CD4-positive, alpha-beta T cell treated with Interferon gamma for 1 hour (primary cell): Measurements from ENCODE around the gene IMPDH1.

Source experiments
- DNase-seq: peaks from one replicate; pipeline ENCODE4 v3.0.0-alpha.2; 2020

Gene IMPDH1

DNA sequence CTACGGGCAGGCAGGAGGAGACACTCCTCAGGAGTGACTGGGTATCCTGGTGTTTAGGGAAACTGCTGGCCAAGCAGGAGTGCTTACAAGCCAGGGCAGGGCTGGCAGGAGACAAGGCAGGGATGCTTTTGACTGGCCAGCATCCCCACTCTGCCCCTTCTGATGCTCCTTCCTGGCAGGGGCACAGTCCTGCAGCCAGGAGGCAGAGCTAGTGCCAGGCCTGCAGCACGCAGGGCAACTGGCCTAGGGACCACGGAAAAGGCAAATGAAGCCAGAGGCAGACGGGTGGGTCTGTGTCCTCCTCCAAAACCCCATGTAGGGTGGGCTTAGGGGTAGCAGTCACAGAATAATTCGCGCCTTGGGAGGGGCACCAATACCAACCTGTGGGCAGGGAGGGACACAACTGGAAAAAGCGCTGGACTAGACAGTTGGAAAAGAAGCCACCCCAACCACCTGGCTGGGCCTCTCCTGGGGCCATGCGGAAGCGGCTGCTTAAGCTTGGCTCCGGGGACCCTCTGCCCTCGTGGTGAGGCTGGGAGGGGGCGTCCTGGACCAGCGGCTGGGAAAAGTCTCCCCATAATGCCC, 4.8 kb downstream of the IMPDH1 start:
- no peak for DNase-seq

DNA sequence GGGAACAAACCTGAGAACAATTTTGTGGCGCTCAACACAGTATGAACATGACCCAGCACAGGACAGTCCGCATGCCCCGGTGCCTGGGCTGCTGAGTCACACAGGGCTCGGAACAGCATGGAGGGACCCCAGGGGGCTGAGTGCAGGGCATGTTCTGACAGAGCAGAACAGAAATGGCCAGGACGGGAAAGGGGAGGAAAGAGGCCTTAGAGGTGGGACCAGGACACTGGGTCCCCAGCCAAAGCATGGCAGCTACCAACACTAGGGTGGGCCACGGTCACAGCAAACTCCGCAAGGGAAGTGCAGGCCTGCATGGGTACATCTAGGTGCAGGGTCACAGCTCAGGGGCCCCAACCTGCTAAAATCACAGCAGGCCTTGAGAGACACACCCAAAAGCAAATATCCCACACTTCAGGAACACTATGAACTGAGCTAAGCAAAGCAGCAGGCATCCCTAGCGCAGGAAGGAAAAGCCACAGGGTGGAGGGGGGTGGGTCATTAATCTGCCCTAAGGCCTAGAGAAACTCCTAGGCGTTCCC, 5.6 kb downstream of the IMPDH1 start:
- DNase-seq, result no peak

DNA sequence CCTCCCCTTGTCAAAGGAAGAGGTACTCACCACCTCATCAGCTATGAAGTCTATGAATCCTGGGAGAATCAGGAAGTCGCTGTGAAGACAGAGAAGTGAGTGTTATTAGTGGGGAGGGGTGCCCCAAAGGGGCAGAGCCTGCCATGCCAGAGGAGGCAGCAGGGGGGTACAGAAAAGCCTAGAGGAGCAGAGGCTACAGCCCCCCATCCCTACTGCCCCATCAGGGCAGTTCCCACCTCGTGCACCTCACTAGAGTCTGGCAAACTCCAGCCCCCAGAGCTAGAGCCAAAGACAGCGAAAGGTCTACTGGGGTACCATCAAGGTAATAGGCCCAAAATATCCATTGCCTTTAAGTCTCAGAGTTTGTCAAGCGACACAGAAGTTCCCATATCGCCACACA, 6.1 kb downstream of the IMPDH1 start:
- DNase-seq, result no peak

DNA sequence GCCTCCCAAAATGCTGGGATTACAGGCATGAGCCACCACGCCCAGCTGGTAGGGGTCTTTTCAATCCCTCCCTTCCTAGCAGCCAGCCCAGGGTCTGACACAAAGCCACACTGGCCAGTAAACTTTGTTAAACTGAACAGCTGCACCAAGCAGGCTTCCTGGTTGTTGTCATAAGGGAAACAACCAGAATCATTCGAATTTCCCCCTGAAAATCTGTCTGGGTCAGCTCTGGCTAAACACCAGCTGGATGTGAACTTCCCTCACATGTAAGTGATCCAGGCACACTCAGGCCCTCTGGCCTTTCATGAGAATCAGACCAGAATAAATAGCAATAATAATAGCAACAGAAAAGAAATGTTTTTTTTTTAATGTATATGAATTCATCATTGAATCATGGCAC, 7.4 kb downstream of the IMPDH1 start:
- no peak for DNase-seq

DNA sequence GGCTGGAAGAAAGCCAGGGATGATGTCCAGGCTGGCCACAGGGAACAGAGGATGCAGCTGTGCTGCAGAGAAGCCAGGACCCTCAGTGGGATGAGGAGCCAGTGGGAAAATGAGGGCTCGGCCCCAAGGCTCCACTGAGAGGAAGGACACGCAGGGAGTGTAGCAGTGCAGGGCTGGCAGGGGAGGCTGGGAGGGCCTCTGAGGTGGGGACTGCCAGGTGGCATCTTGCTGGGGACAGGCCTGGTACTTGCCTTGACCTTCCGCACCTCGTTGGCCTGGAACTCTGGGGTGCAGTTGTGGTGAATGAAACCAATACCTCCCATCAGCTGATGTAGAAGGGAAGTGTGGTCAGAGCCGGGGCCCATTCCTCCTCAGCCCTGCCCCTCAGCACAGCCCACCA, 9.2 kb downstream of the IMPDH1 start:
- DNase-seq, result no peak

DNA sequence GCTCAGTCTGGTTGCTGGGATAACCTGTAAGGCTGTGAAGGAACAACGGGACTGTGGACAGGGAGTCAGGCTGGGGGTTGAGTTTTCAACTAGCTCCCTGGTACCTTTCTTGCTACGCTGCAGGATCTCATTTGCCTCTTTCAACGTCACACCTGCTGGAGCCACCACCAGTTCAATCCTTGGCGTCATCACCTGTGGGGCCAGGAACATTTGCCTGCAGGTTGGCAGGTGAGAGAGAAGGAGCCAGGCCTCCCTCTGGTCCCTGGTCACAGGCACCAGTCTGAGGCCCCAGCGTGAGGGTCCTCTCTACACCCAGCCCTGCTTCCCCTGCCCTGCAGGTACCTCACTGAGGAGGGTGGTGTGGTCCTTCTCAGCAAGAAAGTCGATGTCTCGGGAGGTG, 9.8 kb downstream of the IMPDH1 start:
- DNase-seq, result no peak

DNA sequence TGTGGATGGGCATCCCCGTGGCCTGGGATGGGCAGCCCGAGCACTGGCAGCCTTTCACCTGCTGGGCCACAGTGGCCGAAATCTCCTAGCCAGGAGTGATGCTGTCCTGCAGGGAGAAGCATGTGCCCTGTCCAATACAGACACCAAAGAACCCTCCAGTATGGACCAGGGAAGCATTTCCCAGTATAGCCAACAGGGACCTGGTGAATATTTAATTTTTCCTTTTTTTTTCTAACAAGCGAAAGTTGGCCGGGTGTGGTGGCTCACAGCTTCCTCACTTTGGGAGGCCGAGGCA, 11.0 kb downstream of the IMPDH1 start:
- no peak for DNase-seq

DNA sequence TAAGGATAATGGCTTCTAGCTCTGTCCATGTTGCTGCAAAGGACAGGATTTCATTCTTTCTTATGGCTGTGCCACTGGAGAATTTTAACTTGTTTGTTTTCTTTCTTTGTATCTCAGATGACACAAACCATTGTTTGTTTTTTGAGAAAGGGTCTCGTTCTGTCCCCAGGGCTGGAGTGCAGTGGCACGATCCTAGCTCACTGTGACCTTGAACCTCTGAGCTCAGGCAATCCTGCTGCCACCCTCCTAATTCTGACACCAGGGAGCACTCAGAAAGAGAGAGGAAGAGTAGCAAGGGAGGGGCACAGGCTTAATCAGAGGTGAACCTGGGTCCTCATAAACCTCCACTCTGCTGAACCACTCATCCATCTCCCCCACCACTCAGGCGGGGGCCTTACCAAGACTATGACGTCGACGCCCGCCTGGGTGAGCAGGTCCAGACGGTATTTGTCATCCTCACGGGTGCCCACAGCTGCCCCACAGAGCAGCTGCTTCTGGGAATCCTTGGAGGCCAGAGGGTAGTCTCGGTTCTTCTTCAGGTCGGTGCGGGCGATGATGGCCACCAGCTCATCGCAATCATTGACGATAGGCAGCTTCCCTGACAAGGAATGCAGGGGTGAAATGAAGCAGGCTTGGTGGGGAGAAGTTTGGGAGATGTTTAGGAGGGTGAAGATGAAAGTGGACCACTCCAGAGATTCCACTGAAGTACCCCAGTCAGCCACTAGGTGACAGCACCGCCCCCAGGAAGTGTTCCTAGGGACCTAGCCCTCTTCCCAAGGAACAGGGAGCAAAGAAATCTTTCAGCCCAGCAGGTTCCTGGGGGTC, 11.6 kb downstream of the IMPDH1 start:
- DNase-seq, result no peak

DNA sequence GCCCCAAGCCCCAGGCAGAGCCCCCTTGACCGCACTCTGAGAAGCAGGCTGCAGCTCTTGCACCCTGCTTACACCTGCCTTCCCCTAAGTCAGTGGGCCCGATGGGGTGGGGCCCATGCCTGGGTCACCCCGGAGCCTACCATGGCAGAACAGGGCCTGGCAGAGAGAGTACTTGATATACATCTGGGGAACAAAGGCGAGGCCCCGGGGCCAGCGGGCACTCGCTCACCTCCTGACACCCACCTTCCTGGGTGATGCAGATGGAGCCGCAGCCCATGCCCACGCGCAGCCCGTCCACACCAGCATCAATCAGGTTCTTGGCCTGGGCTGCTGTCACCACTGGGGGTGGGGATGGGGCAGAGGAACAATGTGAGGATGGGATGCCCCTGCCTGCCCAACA, 13.4 kb downstream of the IMPDH1 start:
- DNase-seq, result no peak

DNA sequence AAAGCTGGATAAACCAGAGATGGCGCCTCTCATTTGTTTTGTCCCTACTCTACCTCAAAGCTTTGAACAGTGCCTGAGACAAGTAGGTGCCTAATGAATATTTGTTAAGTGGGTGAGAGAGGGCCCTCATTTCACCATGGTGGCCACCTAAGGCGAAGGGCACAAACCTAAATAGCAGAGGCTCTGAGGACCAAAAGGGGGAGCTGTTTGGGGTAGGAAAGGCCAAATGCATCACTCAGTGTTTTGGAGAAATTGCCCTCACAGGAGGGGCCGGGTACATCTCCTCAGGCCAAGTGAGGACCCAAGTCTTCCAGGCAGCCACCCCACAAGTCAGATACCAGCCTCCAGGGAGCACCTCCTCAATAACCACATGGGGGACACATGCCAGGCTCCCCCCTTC, 14.0 kb downstream of the IMPDH1 start:
- no peak for DNase-seq

DNA sequence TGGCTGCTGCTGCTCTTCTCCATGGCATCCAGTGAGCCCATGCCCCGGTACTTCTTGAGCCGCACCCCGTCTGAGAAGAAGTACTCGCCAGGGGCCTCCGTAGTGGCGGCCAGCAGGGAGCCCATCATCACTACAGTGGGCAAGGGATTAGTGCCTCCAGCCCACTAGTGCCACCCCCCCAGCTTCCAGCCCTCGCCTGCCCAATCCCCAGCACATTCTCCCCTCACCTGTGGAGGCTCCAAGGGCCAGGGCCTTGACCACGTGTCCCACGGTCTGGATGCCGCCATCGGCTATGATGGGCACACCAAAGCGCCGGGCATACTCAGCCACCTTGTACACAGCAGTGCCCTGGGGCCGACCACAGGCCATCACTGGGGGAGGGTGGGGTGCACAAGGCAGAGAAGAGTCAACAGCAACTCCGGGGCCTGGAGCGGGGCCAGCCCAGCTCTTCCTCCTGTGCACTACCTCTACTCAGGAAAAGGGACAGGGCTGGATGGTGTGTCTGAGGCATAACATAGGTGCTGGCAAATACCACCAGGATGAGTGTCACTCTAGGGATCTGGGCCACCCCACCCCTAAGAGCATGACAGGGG, 14.8 kb downstream of the IMPDH1 start:
- no peak for DNase-seq

DNA sequence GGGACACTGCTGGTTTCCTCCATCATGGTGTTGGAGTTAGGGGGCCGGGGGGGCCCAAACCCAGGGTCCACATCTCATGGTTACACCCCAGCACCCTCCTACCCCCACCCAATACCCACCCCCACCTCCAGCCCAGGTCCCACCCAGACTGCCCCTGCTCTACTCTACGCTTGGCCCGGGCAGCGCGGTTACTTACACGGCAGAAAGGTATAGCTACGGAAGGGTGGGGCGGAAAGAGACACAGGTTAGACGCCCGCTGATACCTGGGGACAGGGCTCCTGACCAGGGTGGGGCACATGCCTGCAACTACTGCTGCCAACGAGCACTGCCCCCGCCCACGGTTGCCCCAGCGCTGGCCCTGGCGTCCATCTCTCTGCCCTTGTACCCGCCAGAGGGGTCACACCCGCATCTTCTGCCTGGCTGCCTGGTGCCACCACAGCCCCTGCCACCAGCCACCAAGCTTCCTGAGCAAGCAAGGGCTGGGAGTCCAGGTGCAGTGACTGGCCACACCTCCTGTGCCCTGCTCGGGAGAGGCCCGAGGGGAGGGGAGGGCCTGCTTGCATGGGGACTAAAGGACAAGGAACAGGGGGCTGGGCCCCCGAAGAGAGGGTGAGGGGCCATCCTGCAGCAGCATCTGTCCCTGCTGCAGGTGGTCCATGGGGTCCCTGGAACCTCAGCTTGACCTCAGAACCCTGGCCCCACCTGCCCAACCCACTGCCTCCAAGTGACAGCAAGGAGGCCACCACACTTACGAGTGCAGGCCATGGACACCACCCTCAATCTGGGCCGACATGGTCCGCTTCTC, 16.1 kb downstream of the IMPDH1 start:
- no peak for DNase-seq

DNA sequence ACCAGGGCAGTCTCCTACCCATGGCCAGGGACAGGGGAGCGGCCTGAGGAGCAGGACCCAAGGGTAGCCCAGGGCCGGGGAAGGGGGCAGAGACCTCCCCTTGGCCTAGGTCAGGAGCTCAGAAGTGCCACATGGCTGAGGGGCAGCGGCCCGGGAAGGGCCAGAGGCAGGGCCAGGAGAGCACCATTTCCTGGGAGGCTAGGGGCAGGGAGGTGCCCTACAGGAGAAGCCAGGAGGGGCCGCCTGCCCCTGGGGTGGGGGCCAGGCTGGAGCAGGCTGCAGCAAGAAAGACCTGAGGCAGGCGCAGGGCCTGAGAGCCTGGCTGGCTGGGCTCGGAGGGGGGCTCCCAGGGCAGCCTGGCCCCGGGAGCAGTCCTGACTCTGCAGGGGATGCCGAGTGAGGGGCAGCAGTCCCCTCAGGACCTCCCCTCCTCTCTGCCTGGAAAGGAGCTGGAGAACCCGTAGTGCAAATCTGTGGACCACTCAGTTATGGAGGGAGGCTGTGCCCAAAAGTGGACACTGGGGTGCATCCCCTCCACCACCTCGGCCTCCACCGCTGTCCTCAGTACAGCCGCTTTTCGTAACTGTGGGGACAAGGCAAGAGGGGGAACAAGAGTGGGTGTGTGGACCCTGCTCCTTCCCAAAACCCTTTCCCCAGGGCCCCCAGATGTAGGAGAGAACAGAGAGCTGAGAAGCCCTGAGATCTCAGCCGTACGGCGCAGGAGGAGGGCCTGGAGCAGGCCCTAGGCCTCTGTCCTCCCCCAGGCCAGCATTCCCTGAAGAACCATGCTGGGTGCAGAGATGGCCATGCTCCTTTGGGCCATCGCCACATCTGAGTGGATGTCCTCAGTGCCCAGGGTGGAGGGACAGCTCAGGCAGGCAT, 17.1 kb downstream of the IMPDH1 start:
- no peak for DNase-seq

DNA sequence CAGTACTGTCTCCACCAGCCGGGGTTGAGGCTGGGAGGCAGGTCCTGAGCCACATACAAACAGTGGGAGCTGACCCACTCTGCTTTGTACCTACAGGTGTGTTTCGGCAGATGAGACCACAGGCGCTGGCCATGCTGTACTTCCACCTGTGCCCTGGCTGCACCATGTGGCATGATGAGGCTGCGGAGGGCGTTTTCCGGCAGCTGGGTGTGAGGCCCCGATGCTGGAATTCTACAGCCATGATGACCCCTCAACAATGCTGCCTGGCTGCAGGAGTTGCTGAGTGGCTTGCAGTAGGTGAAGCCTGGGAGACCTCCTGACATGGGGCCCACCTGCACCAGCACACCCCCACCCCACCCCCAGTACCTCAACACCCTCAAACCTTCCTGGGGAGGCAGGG, 18.0 kb downstream of the IMPDH1 start:
- DNase-seq, result no peak

DNA sequence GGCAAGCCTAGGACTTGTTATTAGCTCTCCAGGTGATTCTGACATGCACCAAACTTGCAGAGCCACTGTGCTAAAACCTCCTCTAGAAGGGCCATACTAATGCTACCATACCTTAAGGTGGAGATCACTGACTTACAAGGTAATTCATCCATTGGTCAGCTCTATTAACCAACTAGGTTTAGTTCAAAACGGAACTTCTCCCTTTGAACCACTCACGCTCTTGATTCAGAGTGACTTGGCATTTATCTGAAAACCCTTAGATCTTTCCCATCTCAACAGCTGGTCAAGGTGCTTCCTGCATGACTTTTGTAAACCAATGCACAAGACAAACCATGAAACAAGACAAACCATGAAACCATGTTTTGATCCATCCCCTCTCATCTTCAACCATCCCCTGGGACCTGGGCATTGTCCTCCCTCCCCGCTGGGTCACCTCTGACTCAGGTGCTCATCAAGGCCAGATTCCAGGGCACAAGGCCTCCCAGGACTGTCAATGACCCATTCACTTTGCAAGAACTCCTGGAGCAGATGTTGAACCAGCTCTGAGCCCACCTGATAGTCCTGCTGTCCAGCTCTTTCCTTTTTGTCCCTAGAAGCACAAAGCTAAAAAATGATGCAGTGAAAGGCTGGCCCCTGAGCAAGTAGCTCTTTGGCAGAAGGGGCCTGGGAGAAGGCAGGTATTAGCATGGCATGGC, 18.8 kb downstream of the IMPDH1 start:
- no peak for DNase-seq

DNA sequence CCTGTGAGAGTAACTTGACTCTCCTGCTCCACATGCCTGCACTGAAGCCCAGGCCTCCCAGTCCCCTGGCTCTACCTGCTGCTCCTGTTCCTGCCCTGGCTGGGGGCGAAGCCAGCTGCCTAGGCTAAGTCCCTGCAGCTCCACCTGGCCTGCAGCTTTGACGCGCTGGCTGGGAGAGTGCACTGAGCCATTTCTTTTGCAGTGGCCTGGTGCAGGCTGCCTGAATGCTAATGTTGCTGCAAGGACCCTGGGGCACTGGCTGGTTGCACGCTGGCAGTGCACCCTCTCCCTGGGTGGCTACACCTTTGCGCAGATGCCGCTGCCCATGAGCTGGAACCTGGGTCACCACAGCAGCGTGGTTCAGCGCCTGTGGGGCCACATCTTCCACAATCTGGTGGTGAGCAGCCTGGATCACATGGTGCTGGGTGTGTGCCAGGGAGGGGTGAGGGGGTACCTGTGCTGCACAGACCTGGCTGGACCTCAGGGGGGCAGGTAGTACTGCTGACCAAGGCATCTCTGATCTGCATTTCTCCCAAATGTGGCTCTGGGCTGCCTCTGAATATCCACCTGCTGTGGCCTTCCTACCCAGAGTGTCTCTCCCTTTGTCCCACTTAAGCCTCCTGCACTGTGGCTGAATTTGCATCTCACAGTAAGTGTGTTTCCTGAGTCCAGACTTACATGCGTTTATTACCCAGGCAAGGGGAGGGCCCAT, 20.0 kb downstream of the IMPDH1 start:
- DNase-seq, result no peak

DNA sequence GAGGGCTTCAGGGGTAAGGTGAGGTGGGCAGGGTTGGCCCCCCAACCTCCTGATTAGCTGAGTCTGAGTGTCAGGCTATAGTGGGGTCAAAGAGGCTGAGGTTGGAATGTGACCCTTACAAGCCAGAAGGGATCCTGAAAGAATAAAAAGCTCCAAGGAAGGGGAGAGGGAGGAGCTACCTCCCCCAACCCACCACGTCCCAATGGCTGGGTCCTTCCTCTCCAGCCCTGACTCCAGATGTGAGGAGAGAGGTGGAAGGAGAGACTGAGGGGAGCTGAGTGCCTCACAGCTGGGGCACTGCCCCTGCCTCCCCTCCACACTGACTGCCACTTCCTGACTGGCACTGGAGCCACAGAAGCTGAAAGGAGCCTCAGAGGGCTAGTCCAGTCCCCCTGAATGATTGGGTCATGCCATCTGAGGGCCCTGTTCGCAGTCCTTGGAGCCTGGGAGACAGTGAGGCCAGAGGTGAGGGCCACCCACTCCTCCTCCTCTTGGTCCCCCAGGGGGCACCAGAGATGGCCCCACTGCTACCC, 20.6 kb downstream of the IMPDH1 start:
- DNase-seq, result no peak

DNA sequence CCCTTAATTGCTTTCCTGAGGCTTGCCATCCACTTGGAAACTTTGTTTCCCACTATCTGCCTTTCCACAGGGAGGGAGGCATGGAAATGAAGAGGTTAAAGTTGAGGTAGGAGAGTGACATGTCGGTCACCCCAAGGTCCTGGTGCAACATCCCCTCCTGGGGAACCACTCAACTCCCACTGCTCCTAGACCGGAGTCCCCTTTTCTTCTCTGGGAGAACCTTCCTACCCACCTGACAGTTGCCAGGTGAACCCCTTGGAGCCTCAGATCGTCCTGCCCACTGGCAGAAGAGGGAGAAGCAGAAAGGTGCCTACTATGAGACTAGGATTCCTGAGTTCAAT, 21.7 kb downstream of the IMPDH1 start:
- DNase-seq, result no peak

DNA sequence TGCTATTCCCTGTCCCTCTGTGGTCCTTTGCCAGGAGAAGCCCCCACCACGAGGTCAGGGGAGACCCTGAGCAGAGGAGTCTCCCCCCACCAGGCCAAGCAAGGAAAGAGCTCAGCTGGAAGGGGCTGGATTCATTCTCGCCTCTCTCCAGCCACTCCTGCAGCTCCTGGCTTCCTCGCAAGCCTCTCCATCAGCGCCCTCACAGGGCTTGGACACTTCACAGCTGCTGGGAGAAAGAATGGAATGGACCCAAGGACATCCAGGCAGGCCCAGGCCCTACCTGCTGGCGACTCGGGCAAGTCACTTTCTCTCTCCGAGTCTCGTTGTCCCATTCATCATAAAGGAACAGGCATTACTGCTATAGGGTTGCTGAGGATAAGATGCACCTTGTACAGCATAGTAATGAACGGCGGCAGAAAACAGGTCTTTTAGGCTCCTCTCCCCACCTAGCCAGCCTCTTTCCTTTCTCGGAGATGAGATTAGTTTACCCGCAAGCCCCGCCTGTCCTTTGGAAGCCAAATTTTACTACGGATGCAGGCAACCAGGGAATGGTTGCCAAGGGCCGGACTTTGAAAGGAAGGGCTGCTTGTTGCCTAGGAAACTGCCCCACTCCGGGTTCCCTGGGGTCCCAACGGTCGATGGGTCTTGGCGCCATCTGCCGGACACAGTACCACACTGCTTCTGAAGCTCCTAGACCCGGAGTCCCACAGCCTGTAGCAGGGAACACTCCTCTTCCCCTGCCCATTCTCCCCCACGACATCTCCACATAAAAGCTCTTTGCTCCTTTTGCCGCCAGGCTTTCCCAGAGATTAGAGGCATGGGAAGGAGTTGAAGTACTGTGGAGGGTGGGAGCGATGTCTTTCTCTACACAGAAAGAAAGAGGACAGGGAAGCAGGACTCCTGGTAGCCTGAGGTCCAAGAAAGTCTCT, 22.3 kb downstream of the IMPDH1 start:
- DNase-seq, result peak; percentile 60
